ENCODE data around the gene FAM204A. TPM values are rescaled to one million over a fixed set of nuclear protein-coding genes. Genes with fewer than 3 reads are reported as not detected.

The FAM204A gene
- total and polyA plus RNA-seq, 2 of the 13 experiments (the other 11 are each of a cell fraction or from before 2014, with no cell fraction given), result 9.2 to 61.0 TPM

DNA sequence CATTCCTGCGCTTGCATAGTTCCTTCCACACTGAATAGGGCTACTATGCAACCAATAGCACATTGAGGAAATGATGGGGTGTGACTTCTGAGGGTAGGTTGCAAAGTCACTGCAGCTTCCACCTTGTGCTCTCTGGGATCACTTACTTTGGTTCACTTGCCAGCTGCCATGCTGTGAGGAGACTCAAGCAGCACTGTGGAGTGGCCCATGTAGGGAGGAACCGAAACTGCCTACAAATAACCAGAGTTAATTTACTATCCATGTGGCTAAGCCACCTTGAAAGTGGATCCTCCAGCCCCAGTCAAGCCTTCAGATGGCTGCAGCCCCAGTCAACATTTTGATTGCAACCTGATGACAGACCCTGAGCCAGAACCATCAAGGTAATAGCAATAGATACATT lies 64.3 kb downstream of the FAM204A start (continued):
- TF ChIP-seq ZNF205 (CRISPR knock-in tag; IDR thresholded peaks at IDR 0.05), result no peak
- no peak for TF ChIP-seq TBP (CRISPR knock-in tag; IDR thresholded peaks at IDR 0.05)
- no peak for TF ChIP-seq ZBTB1 (CRISPR knock-in tag; IDR thresholded peaks at IDR 0.05; ENCODE audit: borderline replicate concordance)
- TF ChIP-seq HMGXB3 (CRISPR knock-in tag; IDR thresholded peaks at IDR 0.05; ENCODE audit: borderline replicate concordance), result no peak
- no peak for TF ChIP-seq ZNF10 (CRISPR knock-in tag; IDR thresholded peaks at IDR 0.05; ENCODE audit: borderline replicate concordance, low read depth)
- TF ChIP-seq ZNF629 (CRISPR knock-in tag; conservative IDR thresholded peaks at IDR 0.05), result no peak
- TF ChIP-seq ERF (CRISPR knock-in tag; IDR thresholded peaks at IDR 0.05), result no peak
- no peak for TF ChIP-seq KLF13 (CRISPR knock-in tag; IDR thresholded peaks at IDR 0.05)

DNA sequence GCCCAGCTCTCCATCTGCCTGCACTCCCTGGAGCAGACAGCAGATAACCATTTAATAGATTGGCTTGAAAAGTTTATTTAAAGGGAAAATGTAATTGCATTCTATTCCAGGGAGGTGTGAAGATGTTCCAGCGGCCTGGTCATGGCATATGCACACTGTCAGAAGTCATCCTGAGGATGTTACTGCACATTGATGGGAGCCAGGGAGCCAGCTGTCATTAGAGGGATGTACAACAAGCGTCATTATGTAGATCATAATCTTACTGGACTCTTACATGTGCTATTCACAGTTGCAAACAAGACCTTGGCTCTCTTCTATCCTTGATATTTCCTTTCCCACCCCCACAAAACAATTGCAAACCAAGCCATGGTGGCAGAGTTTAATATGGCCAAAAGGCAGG lies 65.4 kb downstream of the FAM204A start:
- in situ Hi-C loops (cut with HindIII; ENCODE audit: extremely low pct_ligation_motif_present, low pct_unique_long_range_greater_than_20kb), result no loop called here
- Histone ChIP-seq H3K9me3 (ENCODE audit: low read length) (no peaks in the 10 kb centered on the region), H3K4me1 (ENCODE audit: insufficient read depth, low read length) (peaks cover 7% of the 10 kb centered on the region), H3K27ac (ENCODE audit: extremely low read length, insufficient read depth, low read length) (no peak overlapping the region), H3K4me3 (replicated peaks in 1 of 3; ENCODE audit: insufficient read depth in 1 of 3, low read depth in 2 of 3, low read length in 3 of 3) (no peak overlapping the region), H2AFZ (ENCODE audit: low read length) (no peak overlapping the region), H3K36me3 (replicated peaks in 1 of 2; ENCODE audit: control insufficient read depth in 1 of 2, insufficient read depth in 2 of 2, low read length in 2 of 2) (no peaks in the 10 kb centered on the region), H3K27me3 (ENCODE audit: control insufficient read depth in 1 of 2, insufficient read depth in 2 of 2, low read length in 2 of 2) (peaks cover 0 to 7% of the 10 kb centered on the region in 2 experiments; a peak in 3 of 5 replicates), H4K20me1 (ENCODE audit: insufficient read depth, low read length) (no peaks in the 10 kb centered on the region), H3K79me2 (ENCODE audit: insufficient read depth, low read length) (no peaks in the 10 kb centered on the region), H3K9ac (ENCODE audit: insufficient read depth, low read depth, low read length) (no peak overlapping the region), H3K4me2 (ENCODE audit: low read depth, low read length) (no peak overlapping the region)
- BruUV-seq (replicated peaks), result no TSS peak
- WGBS (ENCODE audit: low lambda C conversion rate), result 11% methylated on average over 2 of the region's 2 CpGs
- intact Hi-C loops (cut with micrococcal nuclease; ENCODE audit: unreplicated experiment), result no loop called here
- FAIRE-seq (no peak), ATAC-seq (no peak), DNase-seq (ENCODE audit: low spot score) (no peak)
- TF ChIP-seq FOXK2 (IDR thresholded peaks at IDR 0.05), result no peak
- no peak for TF ChIP-seq ZNF460 (CRISPR knock-in tag; IDR thresholded peaks at IDR 0.05; ENCODE audit: borderline replicate concordance)
- ChIA-PET POLR2A (no interaction called here), CTCF (ENCODE audit: low intra/inter-chr PET ratio, low total read pairs) (no interaction called here)
